Erythroblast (primary cell): ENCODE results near the gene ZNF697.
"Not testable (repeated sequence)": the region's sequence is repeated elsewhere in the genome, so short reads cannot be mapped to it uniquely, and the experiment has no call there.

Source experiments
- DNase-seq, 2 experiments: peaks; one replicate each; lab custom pipeline; 2025; lab: John Stamatoyannopoulos, UW
- GATA1 ChIP-seq: IDR thresholded peaks from 2 replicates; pipeline ENCODE4 v1.6.1; 2011; ENCODE audit warnings: low read depth, mild to moderate bottlenecking, control low read depth, low read length, moderate library complexity
- POLR2A ChIP-seq: IDR thresholded peaks from 2 replicates; pipeline ENCODE4 v1.6.1; 2011; ENCODE audit warnings: mild to moderate bottlenecking, low read length

The ZNF697 gene

GRCh38 chr1:119590393-119590792, 57.7 kb downstream of the ZNF697 start:
- DNase-seq: no peak
- no peak for TF ChIP-seq GATA1

GRCh38 chr1:119588621-119589020, 59.4 kb downstream of the ZNF697 start:
- TF ChIP-seq GATA1: no peak
- TF ChIP-seq POLR2A: no peak

GRCh38 chr1:119587341-119587740, 60.7 kb downstream of the ZNF697 start:
- TF ChIP-seq POLR2A: no peak
- no peak for TF ChIP-seq GATA1
- no peak for DNase-seq

More at GRCh38 chr1:119588621-119589020, 59.4 kb downstream of the ZNF697 start:
- DNase-seq: no peak

- not testable (repeated sequence) for DNase-seq
Measured at GRCh38 chr1:119585801-119586200, 62.3 kb downstream of the ZNF697 start.

GRCh38 chr1:119582801-119583200, 65.3 kb downstream of the ZNF697 start:
- TF ChIP-seq GATA1 (no peak), POLR2A (no peak)
- peak; percentile 32 to 51 for DNase-seq

GRCh38 chr1:119581076-119581475, 67.0 kb downstream of the ZNF697 start:
- DNase-seq: not testable (repeated sequence)

- no peak for DNase-seq
- no peak for TF ChIP-seq POLR2A
Measured at GRCh38 chr1:119573886-119574285, 74.2 kb downstream of the ZNF697 start.

- not testable (repeated sequence) for DNase-seq
Measured at GRCh38 chr1:119569930-119570622, 78.0 kb downstream of the ZNF697 start.
